ENCODE measurements around the gene ZCCHC2. TPM values are rescaled to one million over a fixed set of nuclear protein-coding genes. Genes with fewer than 3 reads are reported as not detected.

The ZCCHC2 gene
- total and polyA plus RNA-seq, 2 donors (not counting 3 experiments of a cell fraction or from before 2014, with no cell fraction given): 16.2 to 27.2 TPM

- Histone ChIP-seq H3K4me1 (ENCODE audit: control insufficient read depth, extremely low read depth, insufficient read depth, low read length) (no peaks in the 10 kb centered on the region), H3K79me2 (ENCODE audit: control insufficient read depth, insufficient read depth, low read length) (no peaks in the 10 kb centered on the region), H4K20me1 (replicated peaks; ENCODE audit: control insufficient read depth, extremely low read depth, insufficient read depth, low read length) (no peaks in the 10 kb centered on the region), H3K9ac (replicated peaks; ENCODE audit: extremely low read depth, insufficient read depth, low read length) (no peak overlapping the region), H3K4me3 (replicated peaks in 1 of 3; ENCODE audit: insufficient read depth in 1 of 3, low read depth in 1 of 3, low read length in 3 of 3) (no peak overlapping the region), H2AFZ (ENCODE audit: low read depth, low read length) (no peak overlapping the region), H3K4me2 (ENCODE audit: insufficient read depth, low read length) (no peak overlapping the region), H3K9me1 (replicated peaks; ENCODE audit: control insufficient read depth, extremely low read depth, insufficient read depth, low read length) (no peaks in the 10 kb centered on the region), H3K9me3 (replicated peaks; ENCODE audit: control insufficient read depth, insufficient read depth, low read length) (no peaks in the 10 kb centered on the region), H3K27me3 (ENCODE audit: control insufficient read depth in 2 of 2, insufficient read depth in 2 of 2, low read length in 2 of 2) (no peaks in the 10 kb centered on the region), H3K36me3 (ENCODE audit: control insufficient read depth in 2 of 2, extremely low read depth in 1 of 2, insufficient read depth in 2 of 2, low read length in 2 of 2) (no peaks in the 10 kb centered on the region), H3K27ac (ENCODE audit: insufficient read depth, low read depth, low read length) (no peak overlapping the region)
- FAIRE-seq (no peak), DNase-seq (ENCODE audit: low read depth, low spot score) (no peak)
- no TSS peak for BruUV-seq (replicated peaks)
- ChIA-PET POLR2A (no interaction called here), CTCF (interaction anchor here (1.7 kb wide), 1 partner anchor 10 kb away, joined by 6 read pairs; the partner anchor contains the start of gene ZCCHC2)
- TF ChIP-seq MAX (IDR thresholded peaks at IDR 0.05; ENCODE audit: insufficient read depth, insufficient read length) (no peak), GATA2 (IDR thresholded peaks at IDR 0.05; ENCODE audit: insufficient read depth, insufficient read length, low read depth, low read length) (no peak), FOS (IDR thresholded peaks at IDR 0.05; ENCODE audit: borderline replicate concordance, insufficient read depth, low read length) (no peak), JUN (IDR thresholded peaks at IDR 0.05; ENCODE audit: borderline replicate concordance, insufficient read depth, insufficient read length, low read depth) (no peak), EZH2 (IDR thresholded peaks at IDR 0.05; ENCODE audit: borderline replicate concordance, low read depth, low read length, severe bottlenecking) (no peak), POLR2A (IDR thresholded peaks at IDR 0.05; ENCODE audit: low read depth, low read length) (no peak), CTCF (IDR thresholded peaks at IDR 0.05; ENCODE audit: extremely low read depth in 1 of 2, insufficient read depth in 1 of 2, low read depth in 1 of 2, low read length in 2 of 2) (no peak), MYC (IDR thresholded peaks at IDR 0.05; ENCODE audit: low read depth, low read length) (no peak), POLR2AphosphoS5 (IDR thresholded peaks at IDR 0.05; ENCODE audit: insufficient read depth, low read depth, low read length) (no peak)
- intact Hi-C loops (cut with micrococcal nuclease): no loop called here
- dilution Hi-C loops (cut with MboI; ENCODE audit: extremely low pct_ligation_motif_present, low sequenced_read_pairs): no loop called here
These were observed 10.3 kb upstream of the ZCCHC2 start for GRCh38 chr18:62512532-62512931.

Data from endothelial cell of umbilical vein (primary cell).